Measurements from ENCODE around the gene SMTN. TPM values are rescaled to one million over a fixed set of nuclear protein-coding genes. Genes with fewer than 3 reads are reported as not detected.
"Not testable (repeated sequence)": the region's sequence is repeated elsewhere in the genome, so short reads cannot be mapped to it uniquely, and the experiment has no call there.

SMTN gene
- total RNA-seq, 3 donors from 2014 or later, result 8.9 to 10.4 (median 9.4) TPM

DNA sequence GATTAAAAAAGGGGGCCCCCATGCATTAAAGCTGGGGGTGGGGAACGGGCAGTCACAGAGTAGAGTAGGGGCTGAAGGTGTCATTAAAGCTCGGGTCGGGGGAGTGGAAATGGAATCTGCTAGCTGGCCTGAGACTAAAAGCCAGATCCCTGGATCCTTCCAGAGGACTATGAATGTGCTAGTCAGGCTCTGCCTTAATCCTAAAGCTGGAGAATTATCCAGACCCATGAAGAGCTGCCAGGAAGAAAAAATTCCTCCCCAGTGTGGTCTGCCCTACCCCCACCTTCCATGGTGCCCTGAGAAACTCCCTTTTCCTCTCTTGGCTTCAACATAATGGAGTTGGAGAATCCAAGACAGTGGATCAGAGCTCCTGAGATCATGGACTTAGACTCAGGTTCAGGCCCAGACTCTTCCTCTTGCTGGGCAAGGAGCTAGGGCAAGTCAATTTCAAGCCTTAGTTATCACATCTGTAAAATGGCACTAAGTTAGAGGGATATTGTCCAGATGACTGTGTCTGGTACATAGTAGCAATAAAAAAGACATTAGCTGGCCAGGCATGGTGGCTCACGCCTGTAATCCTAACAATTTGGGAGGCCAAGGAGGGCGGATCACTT, 24.0 kb upstream of the SMTN start:
- Mint-ChIP-seq H3K9me3 (no peaks in the 10 kb centered on the region), H3K36me3 (ENCODE audit: insufficient read depth) (no peaks in the 10 kb centered on the region), H3K4me3 (no peak overlapping the region), H3K4me1 (ENCODE audit: low read depth) (no peaks in the 10 kb centered on the region), H3K27me3 (ENCODE audit: low read depth) (no peaks in the 10 kb centered on the region)
- ATAC-seq, result no peak
- DNase-seq, result no peak

DNA sequence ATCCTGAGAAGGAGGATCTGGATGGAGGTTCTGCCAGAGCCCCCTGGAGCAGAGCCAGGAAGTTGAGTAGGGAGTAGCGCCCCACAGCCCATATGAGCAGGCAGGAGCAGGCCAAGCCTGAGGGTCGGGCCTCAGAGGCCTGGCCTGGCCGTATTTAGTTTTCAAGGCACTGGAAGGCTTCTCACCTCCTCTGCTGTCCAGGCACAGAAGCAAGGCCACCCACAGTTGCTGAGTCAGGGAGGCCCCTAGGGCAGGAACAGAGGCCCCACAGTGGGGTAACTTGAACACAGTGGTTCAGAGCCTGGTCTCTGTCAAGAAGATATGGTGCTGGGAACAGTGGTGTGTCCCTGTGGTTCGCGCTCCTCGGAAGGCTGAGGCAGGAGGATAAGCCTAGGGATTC, 21.5 kb upstream of the SMTN start:
- not testable (repeated sequence) for H3K4me3 Mint-ChIP-seq; DNase-seq; H3K9me3 Mint-ChIP-seq; H3K27me3 Mint-ChIP-seq (ENCODE audit: low read depth); H3K4me1 Mint-ChIP-seq (ENCODE audit: low read depth); ATAC-seq; H3K36me3 Mint-ChIP-seq (ENCODE audit: insufficient read depth)

DNA sequence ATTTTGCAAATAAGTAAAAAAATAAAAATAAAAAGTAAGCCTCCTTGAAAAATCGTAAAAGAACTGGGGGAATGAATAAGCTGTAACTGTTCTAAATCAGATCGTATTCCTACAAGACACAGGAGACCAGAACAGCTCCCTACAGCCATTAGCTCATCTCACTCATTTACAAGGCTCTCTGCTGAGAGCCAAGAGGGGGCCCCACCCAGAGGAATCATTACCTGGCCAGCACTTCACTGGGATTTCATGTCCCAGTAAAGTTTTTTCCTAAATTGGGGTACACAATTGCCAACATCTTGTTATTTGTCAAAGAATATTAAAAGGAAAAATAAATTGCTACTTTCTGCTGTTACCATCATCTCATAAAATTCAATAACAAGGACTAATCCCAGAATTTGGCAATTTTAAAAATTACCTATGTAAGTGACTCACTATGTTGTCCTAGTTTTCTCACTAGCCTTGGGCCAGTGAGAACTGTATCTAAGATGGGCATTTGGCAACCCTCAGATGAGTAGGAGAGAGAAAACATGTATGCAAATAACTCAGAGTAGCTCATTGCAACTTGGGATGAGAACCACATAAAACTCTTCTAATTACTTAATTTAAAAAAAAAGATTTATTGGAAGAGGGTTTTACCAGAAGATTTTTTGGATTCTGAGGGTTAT, 18.4 kb upstream of the SMTN start:
- no peak overlapping the region for H3K4me3 Mint-ChIP-seq
- DNase-seq (no peak), ATAC-seq (no peak)
- H3K9me3 Mint-ChIP-seq, result peaks cover 3% of the 10 kb centered on the region
- H3K27me3 Mint-ChIP-seq (ENCODE audit: low read depth), result no peaks in the 10 kb centered on the region
- H3K4me1 Mint-ChIP-seq (ENCODE audit: low read depth), result peaks cover 6% of the 10 kb centered on the region
- H3K36me3 Mint-ChIP-seq (ENCODE audit: insufficient read depth), result no peaks in the 10 kb centered on the region

DNA sequence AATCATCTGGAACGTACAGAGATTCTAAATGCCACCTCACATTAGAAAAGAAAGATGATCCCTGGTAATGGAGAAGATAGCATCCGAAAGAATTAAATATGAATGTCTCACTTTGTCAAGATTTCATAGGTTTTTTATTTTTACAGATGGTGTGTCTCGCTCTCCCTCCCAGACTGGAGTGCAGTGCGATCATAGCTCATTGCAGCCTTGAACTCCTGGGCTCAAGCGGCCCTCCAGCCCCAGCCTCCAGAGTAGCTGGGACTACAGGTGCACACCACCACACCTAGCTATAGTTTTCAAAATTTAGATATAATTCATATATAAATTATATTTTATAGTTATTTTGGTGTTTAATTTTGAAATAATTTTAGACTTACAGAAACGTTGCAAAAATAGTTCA, 16.7 kb upstream of the SMTN start:
- DNase-seq (no peak), ATAC-seq (no peak)
- H3K4me1 Mint-ChIP-seq (ENCODE audit: low read depth), result peaks cover 6% of the 10 kb centered on the region
- H3K9me3 Mint-ChIP-seq, result peaks cover 3% of the 10 kb centered on the region
- H3K4me3 Mint-ChIP-seq, result peak overlapping the region; percentile 24
- no peaks in the 10 kb centered on the region for H3K36me3 Mint-ChIP-seq (ENCODE audit: insufficient read depth)
- H3K27me3 Mint-ChIP-seq (ENCODE audit: low read depth), result peaks cover 3% of the 10 kb centered on the region

DNA sequence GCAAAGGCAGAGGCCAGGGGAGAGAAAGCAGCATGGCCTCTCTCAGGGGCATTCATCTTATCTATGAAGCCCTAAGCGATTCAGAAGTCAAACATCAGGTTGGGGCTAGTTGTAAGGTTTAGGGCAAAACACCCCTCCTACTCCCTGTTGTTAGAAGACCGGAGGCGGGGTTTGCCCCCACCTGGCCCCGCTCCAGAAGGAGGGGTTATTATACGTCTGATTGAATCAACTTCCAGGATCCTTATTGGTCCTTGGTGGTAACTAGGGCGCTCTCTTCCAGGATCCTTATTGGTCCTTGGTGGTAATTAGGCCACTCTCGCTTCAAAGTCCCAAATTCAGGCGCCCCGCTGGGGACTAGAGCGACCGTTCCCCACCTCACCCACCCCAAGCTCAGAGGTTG, 12.1 kb upstream of the SMTN start:
- H3K27me3 Mint-ChIP-seq (ENCODE audit: low read depth), result peaks cover 3% of the 10 kb centered on the region
- no peak overlapping the region for H3K4me3 Mint-ChIP-seq
- H3K9me3 Mint-ChIP-seq, result no peaks in the 10 kb centered on the region
- H3K4me1 Mint-ChIP-seq (ENCODE audit: low read depth), result peaks cover 3% of the 10 kb centered on the region
- no peak for DNase-seq
- no peak for ATAC-seq
- no peaks in the 10 kb centered on the region for H3K36me3 Mint-ChIP-seq (ENCODE audit: insufficient read depth)

DNA sequence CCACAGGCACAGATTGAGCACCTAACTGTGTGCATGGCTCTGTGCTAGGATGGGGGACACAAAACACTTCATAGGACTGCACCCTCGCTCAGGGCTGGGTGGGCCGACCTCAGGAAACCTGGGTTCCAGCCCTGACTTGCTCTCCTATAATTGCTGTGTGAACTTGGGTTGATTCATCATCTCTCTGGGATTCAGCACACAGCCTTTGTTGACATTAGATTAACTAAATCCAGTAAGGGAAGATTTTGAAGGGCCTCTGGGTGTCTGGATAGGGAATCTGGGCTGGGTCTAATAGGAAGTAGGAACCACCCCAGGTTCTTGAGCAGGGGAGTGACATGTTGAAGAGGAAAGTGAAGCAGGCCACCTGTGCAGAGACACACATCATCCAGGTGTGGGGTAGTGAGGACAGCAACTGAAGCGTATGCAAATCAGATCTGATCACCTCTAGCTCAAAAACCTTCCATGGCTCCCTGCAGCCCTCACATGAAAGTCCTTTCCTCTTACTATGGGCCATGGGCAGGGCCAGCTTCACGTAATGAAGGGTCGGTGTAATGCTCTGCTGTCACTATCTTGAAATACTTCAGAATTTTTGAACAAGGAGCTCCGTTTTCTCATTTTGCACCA, 11.3 kb upstream of the SMTN start:
- H3K27me3 Mint-ChIP-seq (ENCODE audit: low read depth); DNase-seq; H3K4me1 Mint-ChIP-seq (ENCODE audit: low read depth); H3K4me3 Mint-ChIP-seq; H3K9me3 Mint-ChIP-seq; H3K36me3 Mint-ChIP-seq (ENCODE audit: insufficient read depth); ATAC-seq: not testable (repeated sequence)

DNA sequence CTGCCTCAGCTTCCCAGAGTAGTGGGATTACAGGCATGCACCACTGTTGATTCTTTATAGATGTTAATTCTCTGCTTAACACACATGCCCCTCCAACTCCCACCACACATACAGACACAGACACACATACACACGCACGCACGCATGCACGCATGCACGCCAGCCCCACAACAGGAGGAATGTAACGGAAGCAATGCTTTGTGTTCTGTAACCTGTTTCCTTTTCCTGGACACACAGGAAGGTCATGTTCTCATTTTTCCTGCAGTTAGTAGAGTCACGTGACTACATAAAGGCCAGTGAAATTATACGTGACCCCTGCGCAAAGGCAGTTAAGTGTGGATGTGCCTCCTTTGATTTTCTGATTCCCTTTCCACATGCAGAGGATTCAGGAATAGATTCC, 8.0 kb upstream of the SMTN start:
- not testable (repeated sequence) for H3K9me3 Mint-ChIP-seq; H3K36me3 Mint-ChIP-seq (ENCODE audit: insufficient read depth); H3K4me3 Mint-ChIP-seq; DNase-seq; H3K27me3 Mint-ChIP-seq (ENCODE audit: low read depth); ATAC-seq; H3K4me1 Mint-ChIP-seq (ENCODE audit: low read depth)

DNA sequence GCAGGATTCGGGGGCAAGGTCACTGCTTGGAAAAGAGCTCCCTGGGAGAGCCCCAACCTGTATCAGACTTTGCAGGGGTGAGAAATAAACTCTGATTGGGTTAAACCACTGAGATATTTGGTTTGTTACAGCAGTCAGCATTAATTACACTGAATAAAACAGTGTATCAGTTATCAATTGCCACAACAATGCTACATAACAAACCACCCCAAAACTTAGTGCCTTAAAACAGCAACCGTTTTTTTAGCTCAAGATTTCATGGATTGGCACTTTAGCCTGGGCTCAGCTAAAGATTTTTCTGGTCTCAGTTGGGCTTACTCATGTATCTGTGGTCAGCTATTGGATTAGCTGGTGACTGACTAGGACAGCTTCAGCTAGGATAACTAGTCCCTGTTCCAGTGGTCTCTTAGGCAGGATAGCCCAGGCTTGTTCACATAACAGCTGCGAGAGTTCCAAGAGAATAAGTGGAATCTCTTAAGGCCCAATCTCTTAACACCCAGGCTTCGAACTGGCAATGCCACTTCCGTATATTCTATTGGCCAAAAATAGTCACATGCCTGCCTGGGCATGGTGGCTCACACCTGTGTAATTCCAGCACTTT, 7.5 kb upstream of the SMTN start:
- not testable (repeated sequence) for H3K4me1 Mint-ChIP-seq (ENCODE audit: low read depth); H3K9me3 Mint-ChIP-seq; DNase-seq; H3K4me3 Mint-ChIP-seq; H3K36me3 Mint-ChIP-seq (ENCODE audit: insufficient read depth); H3K27me3 Mint-ChIP-seq (ENCODE audit: low read depth); ATAC-seq

DNA sequence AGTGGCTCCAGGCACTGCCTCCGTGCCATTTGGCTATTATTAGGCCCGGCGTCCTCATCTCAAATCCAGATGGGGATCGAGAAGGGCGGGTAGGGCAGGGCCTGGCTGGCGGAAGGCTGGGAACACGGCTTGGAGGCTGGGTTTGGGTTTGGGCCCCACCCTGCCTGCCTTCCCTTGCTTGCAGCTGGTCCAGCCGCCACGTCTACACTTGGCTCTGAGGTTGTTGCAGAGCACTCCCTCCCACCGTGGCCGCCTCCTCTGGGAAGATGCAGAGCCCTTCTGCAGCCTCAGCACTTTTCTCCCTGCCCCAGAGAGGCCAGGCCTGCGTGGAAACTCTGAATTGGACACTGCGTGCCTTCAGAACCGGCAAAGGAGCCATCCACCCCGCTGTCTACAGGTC, 5.2 kb upstream of the SMTN start:
- DNase-seq (no peak), ATAC-seq (no peak)
- Mint-ChIP-seq H3K4me3 (no peak overlapping the region), H3K4me1 (ENCODE audit: low read depth) (peaks cover 5% of the 10 kb centered on the region), H3K27me3 (ENCODE audit: low read depth) (no peaks in the 10 kb centered on the region), H3K36me3 (ENCODE audit: insufficient read depth) (no peaks in the 10 kb centered on the region), H3K9me3 (no peaks in the 10 kb centered on the region)

DNA sequence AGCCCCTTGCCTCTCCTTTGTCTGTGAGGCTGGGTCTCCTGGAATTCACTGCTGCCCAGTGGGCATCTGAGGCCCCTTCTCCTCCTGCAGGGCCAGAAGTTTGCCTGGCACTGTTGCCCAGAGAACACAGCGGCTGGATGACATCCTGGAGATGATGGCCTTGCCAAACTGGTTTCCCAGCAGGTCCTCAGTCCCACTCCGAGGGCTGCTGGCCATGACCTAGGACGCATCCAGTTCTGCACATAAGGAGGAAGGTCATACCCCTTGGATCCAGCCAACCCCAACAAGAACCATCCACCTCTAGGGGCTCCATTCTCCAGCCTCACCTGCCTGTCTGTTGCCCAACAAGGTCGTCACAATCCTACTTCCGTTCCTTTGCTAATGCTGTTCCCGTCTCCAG, 3.4 kb upstream of the SMTN start:
- DNase-seq (no peak), ATAC-seq (no peak)
- Mint-ChIP-seq H3K27me3 (ENCODE audit: low read depth) (no peaks in the 10 kb centered on the region), H3K4me3 (no peak overlapping the region), H3K36me3 (ENCODE audit: insufficient read depth) (no peaks in the 10 kb centered on the region), H3K9me3 (no peaks in the 10 kb centered on the region), H3K4me1 (ENCODE audit: low read depth) (peaks cover 21% of the 10 kb centered on the region)

DNA sequence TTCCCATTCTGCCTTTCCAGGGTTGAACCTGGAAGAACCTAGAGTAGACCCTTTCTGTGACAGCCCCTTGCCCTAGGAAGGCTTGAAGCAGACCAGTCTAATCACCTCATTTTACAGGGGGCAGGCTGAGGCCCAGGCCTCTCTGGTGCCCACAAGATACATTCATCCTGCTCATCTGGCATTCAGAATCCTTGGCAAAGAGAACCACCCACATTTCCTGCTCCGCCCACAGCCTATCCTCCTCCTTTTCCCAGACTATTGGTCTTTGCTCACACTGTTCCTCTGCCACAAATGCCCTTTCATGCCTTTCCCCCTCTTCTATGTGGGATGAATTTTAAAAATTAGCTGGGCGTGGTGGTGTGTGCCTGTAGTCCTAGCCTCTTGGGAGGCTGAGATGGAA, 2.7 kb upstream of the SMTN start:
- not testable (repeated sequence) for H3K27me3 Mint-ChIP-seq (ENCODE audit: low read depth); H3K36me3 Mint-ChIP-seq (ENCODE audit: insufficient read depth); H3K4me3 Mint-ChIP-seq; ATAC-seq; DNase-seq; H3K9me3 Mint-ChIP-seq
- H3K4me1 Mint-ChIP-seq (ENCODE audit: low read depth), result peaks cover 27% of the 10 kb centered on the region

DNA sequence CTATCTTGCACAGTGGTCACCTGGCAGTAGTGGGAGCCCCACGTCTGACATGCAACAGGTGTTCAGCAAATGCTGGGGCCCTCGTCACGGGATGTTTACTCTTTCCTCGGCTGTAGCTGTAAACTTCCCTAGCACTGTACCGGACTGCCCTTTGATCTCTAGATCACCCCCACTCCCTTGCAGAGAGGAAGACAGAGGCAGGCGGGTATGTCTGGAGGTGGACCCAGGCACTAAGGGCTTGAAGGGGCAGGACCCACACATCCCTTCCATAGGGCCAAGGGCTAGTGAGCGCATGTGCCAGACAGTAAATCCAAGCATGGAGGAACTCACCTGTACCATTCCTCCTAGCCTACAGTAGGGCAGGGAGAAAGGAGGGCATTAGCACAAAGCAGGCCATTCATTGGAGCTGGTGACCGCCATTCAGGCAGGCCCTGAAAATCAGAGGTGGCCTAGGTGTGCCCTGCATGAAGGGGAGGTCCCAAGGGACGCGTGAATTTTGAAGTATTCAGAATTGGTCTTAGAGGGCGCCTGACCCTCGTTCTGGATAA, 1.9 kb upstream of the SMTN start:
- peaks cover 34% of the 10 kb centered on the region for H3K4me1 Mint-ChIP-seq (ENCODE audit: low read depth)
- DNase-seq (no peak), ATAC-seq (no peak)
- no peaks in the 10 kb centered on the region for H3K9me3 Mint-ChIP-seq
- no peaks in the 10 kb centered on the region for H3K27me3 Mint-ChIP-seq (ENCODE audit: low read depth)
- no peak overlapping the region for H3K4me3 Mint-ChIP-seq
- no peaks in the 10 kb centered on the region for H3K36me3 Mint-ChIP-seq (ENCODE audit: insufficient read depth)

DNA sequence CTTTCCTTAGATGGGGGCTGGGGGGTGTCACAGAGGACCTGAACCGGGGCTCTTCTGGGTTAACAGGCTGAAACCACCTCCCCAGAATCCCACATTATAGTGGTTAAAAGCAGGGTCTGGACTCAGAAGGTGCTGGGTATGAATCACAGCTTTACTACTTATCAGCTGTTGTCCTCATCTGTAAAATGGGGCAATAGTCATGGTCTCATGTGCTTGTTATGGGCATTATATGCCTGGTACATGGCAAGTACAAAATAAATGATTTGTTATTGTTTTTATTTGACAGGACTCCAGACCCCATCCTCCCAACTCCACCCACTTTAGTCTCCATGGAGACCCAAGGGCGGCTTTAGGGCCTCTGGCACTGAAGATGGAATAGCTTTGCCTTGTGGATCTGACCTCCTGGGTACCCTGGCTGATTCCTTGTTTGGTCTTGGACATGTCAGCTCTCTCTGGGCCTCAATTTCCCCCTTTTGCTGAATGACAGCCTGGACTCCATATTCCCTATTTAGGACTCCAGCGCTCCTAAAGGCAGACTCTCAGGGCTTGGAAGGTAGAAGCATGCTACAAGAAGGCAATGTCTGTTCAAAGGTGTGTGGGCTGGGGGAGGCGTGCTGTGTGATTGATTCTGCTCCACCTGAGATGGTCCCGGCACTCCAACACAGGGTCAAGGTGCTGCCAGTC, 812 bp upstream of the SMTN start:
- Mint-ChIP-seq H3K4me3 (peak overlapping the region; percentile 83), H3K27me3 (ENCODE audit: low read depth) (no peaks in the 10 kb centered on the region), H3K36me3 (ENCODE audit: insufficient read depth) (no peaks in the 10 kb centered on the region), H3K4me1 (ENCODE audit: low read depth) (peaks cover 38% of the 10 kb centered on the region), H3K9me3 (no peaks in the 10 kb centered on the region)
- ATAC-seq, result no peak
- no peak for DNase-seq

DNA sequence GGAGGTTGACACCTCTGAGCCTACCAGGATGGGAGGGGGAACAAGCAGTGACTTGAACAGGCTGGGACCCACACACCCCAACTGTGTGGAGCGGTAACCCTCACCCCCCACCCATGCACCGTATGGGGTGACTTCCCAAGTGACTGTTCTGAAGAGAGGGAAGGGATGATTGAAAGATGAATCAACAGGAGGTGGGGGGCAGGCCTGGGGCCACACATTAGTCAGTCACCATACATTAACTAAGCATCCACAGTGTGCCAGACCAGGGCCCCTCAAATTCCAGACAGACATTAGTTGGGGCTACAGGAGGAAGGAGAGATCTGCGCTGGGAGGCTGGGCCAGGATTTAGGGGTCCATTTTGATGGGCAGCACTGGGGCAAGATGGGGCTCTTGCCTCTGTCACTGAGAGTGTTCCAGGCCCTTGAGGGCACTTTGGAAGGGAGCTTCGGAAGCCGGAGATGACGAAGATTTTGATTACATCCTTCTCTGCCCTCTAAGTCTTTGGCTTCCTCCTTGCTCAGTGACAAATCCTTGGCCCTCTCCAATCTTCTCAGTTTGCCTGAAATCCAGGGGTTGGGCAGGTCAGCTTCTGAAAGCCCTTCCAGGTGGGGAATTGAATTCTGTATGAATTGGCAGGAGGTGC, 966 bp downstream of the SMTN start:
- H3K27me3 Mint-ChIP-seq (ENCODE audit: low read depth), result no peaks in the 10 kb centered on the region
- DNase-seq (no peak), ATAC-seq (no peak)
- H3K36me3 Mint-ChIP-seq (ENCODE audit: insufficient read depth), result no peaks in the 10 kb centered on the region
- peaks cover 38% of the 10 kb centered on the region for H3K4me1 Mint-ChIP-seq (ENCODE audit: low read depth)
- H3K4me3 Mint-ChIP-seq, result peak overlapping the region; percentile 83
- no peaks in the 10 kb centered on the region for H3K9me3 Mint-ChIP-seq
